Activated B cell treated with CpG ODN at 0.5 μM for 24 hours (primary cell): ENCODE data around the gene ZNF546. TPM values are rescaled to one million over a fixed set of nuclear protein-coding genes. Genes with fewer than 3 reads are reported as not detected.
"Not testable (repeated sequence)": the region's sequence is repeated elsewhere in the genome, so short reads cannot be mapped to it uniquely, and the experiment has no call there.

Experiments used
- ATAC-seq: fragments of 200-7000 bp; cut with Tn5 transposase; one replicate; pipeline ENCODE4 v1.10.0; 2021; ENCODE audit warnings: low read depth, mild to moderate bottlenecking, moderate library complexity
- CTCF ChIA-PET: fragments of 350-600 bp; sonication (Branson Sonifier 250); formaldehyde crosslinking; loops from one replicate; lab custom pipeline; 2021; ENCODE audit warnings: antibody characterized with exemption; lab: Charles Lee
- POLR2A ChIA-PET: fragments of 350-600 bp; sonication (Branson Sonifier 250); formaldehyde crosslinking; loops from one replicate; lab custom pipeline; 2021; ENCODE audit warnings: antibody characterized with exemption; lab: Charles Lee
- DNase-seq: peaks from one replicate; pipeline ENCODE4 v3.0.0; 2022
- H3K27ac Mint-ChIP-seq: one replicate; pipeline ENCODE4 v1.8.0; 2020; ENCODE audit warnings: mixed read lengths
- H3K27me3 Mint-ChIP-seq: one replicate; pipeline ENCODE4 v1.8.0; 2021; ENCODE audit warnings: mixed read lengths
- H3K36me3 Mint-ChIP-seq: one replicate; pipeline ENCODE4 v1.8.0; 2021; ENCODE audit warnings: low read depth, mixed read lengths
- H3K4me1 Mint-ChIP-seq: one replicate; pipeline ENCODE4 v1.8.0; 2021; ENCODE audit warnings: mixed read lengths
- H3K4me3 Mint-ChIP-seq: one replicate; pipeline ENCODE4 v1.8.0; 2020; ENCODE audit warnings: mild to moderate bottlenecking, mixed read lengths
- H3K9me3 Mint-ChIP-seq: one replicate; pipeline ENCODE4 v1.8.0; 2020; ENCODE audit warnings: mixed read lengths
- CTCF ChIP-seq: fragments of 200-600 bp; IDR thresholded peaks from one replicate; pipeline ENCODE4 v1.8.0; 2022; ENCODE audit warnings: antibody characterized with exemption, mild to moderate bottlenecking
- intact Hi-C: fragments of 100-400 bp; cut with micrococcal nuclease; formaldehyde crosslinking; loops from one replicate; pipeline ENCODE4 v1.15.1; 2024
- total RNA-seq: library from RNA; stranded (reverse); gene quantifications from 2 replicates; pipeline ENCODE4 v1.2.3, GENCODE V29; 2022

Gene ZNF546
- total RNA-seq, 1 donor from 2014 or later: 11.6 TPM

GRCh38 chr19:40025938-40026596 is 29.2 kb downstream of the ZNF546 start:
- no peak for TF ChIP-seq CTCF
- Mint-ChIP-seq H3K36me3 (peaks cover 17% of the 10 kb centered on the region), H3K27ac (no peak overlapping the region), H3K9me3 (peaks cover 33% of the 10 kb centered on the region), H3K27me3 (no peaks in the 10 kb centered on the region), H3K4me1 (no peaks in the 10 kb centered on the region), H3K4me3 (no peak overlapping the region)
- ATAC-seq (no peak), DNase-seq (no peak)
- intact Hi-C loops: no loop called here
- ChIA-PET CTCF (no interaction called here), POLR2A (interaction anchor here (0.6 kb wide), 1 partner anchor 29 kb away, joined by 6 read pairs; no protein-coding TSS in a partner anchor)

- Mint-ChIP-seq H3K4me1 (no peaks in the 10 kb centered on the region), H3K27me3 (no peaks in the 10 kb centered on the region), H3K4me3 (no peak overlapping the region), H3K36me3 (peaks cover 17% of the 10 kb centered on the region), H3K9me3 (peaks cover 34% of the 10 kb centered on the region), H3K27ac (no peak overlapping the region)
- CTCF ChIA-PET: no interaction called here
- POLR2A ChIA-PET: interaction anchor here (0.6 kb wide), 1 partner anchor 32 kb away, joined by 4 read pairs; no protein-coding TSS in a partner anchor
- ATAC-seq (no peak), DNase-seq (no peak)
- no peak for TF ChIP-seq CTCF
- intact Hi-C loops: no loop called here
Measured at GRCh38 chr19:40026597-40026970, 29.7 kb downstream of the ZNF546 start.

- Mint-ChIP-seq H3K27me3 (no peaks in the 10 kb centered on the region), H3K4me3 (no peak overlapping the region), H3K4me1 (no peaks in the 10 kb centered on the region), H3K36me3 (peaks cover 40% of the 10 kb centered on the region), H3K27ac (no peak overlapping the region), H3K9me3 (peaks cover 50% of the 10 kb centered on the region)
- no peak for DNase-seq
- POLR2A ChIA-PET: interaction anchor here (0.6 kb wide), 1 partner anchor 30 kb away, joined by 3 read pairs; no protein-coding TSS in a partner anchor
- no peak for ATAC-seq
- CTCF ChIA-PET: no interaction called here
- intact Hi-C loops: no loop called here
- TF ChIP-seq CTCF: no peak
Measured at GRCh38 chr19:40033989-40034560, 37.2 kb downstream of the ZNF546 start.

- ChIA-PET POLR2A (no interaction called here), CTCF (no interaction called here)
- H3K9me3 Mint-ChIP-seq: peaks cover 42% of the 10 kb centered on the region
Measured at GRCh38 chr19:40035996-40036395, 39.1 kb downstream of the ZNF546 start.

GRCh38 chr19:40038047-40038446 is 41.2 kb downstream of the ZNF546 start:
- H3K27ac Mint-ChIP-seq, DNase-seq, ATAC-seq, H3K27me3 Mint-ChIP-seq, intact Hi-C loops, CTCF ChIA-PET, H3K4me1 Mint-ChIP-seq, H3K4me3 Mint-ChIP-seq, POLR2A ChIA-PET: not testable (repeated sequence)
- Mint-ChIP-seq H3K9me3 (peaks cover 34% of the 10 kb centered on the region), H3K36me3 (peaks cover 31% of the 10 kb centered on the region)

More at GRCh38 chr19:40035996-40036395, 39.1 kb downstream of the ZNF546 start:
- H3K4me3 Mint-ChIP-seq: no peak overlapping the region
- H3K36me3 Mint-ChIP-seq: peaks cover 35% of the 10 kb centered on the region
- intact Hi-C loops: no loop called here
- TF ChIP-seq CTCF: no peak
- DNase-seq: no peak
- no peaks in the 10 kb centered on the region for H3K4me1 Mint-ChIP-seq
- no peak for ATAC-seq
- no peak overlapping the region for H3K27ac Mint-ChIP-seq
- H3K27me3 Mint-ChIP-seq: no peaks in the 10 kb centered on the region

- H3K4me1 Mint-ChIP-seq, ATAC-seq, DNase-seq, CTCF ChIA-PET, H3K27ac Mint-ChIP-seq, intact Hi-C loops, POLR2A ChIA-PET, H3K4me3 Mint-ChIP-seq, H3K27me3 Mint-ChIP-seq: not testable (repeated sequence)
- peaks cover 17% of the 10 kb centered on the region for H3K9me3 Mint-ChIP-seq
- peaks cover 42% of the 10 kb centered on the region for H3K36me3 Mint-ChIP-seq
Measured at GRCh38 chr19:40041718-40042117, 44.9 kb downstream of the ZNF546 start.
